ENCODE measurements around the gene FEZF2. TPM values are rescaled to one million over a fixed set of nuclear protein-coding genes. Genes with fewer than 3 reads are reported as not detected.

Gene FEZF2
- polyA plus RNA-seq, 2 of the 4 experiments (the other 2 are of a cell fraction), result not detected

DNA sequence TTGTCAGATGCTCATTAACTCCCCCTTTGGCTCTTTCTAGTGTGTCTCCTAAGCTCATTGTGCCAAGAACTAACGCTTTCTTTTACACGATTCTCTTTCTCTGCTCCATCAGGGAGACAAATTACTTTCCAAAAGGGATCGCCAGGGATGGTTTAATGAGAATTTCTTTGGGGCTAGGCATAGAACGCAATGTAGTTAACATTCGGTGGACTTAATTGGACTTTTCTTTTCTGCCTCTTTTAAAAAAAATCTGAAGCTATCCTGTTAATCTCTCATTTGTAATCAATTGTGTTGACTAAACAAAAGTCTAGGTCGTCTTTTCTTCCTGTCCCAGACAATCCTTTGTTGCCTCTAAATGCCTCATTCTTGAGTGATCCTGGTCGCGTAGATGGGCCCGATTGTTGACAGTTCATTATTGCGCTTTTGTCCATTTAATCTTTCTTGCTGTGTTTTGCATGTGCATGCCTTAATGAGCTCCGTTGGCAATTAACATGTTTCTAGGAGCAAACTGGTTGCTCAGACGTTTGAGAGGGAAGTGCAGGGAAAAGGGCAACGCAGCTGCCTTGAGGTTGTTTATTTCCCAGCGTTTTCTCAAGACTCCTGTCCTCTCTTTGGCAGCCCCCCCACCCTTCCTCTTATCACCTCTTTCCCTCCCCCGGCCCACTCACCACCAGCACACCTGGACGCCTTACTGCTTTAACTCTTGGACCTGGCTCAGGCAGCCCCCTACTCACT lies 7.8 kb downstream of the FEZF2 start (continued):
- no peak for TF ChIP-seq REST (IDR thresholded peaks at IDR 0.05)
- TF ChIP-seq BHLHE40 (IDR thresholded peaks at IDR 0.05; ENCODE audit: low read depth, low read length), result no peak
- no peak for TF ChIP-seq FOSB (CRISPR knock-in tag; IDR thresholded peaks at IDR 0.05)
- no peak for TF ChIP-seq ZNF302 (CRISPR knock-in tag; IDR thresholded peaks at IDR 0.05)
- TF ChIP-seq JUNB (IDR thresholded peaks at IDR 0.05), result no peak
- no peak for TF ChIP-seq ESRRA (IDR thresholded peaks at IDR 0.05; ENCODE audit: borderline replicate concordance, low read length)

- TF ChIP-seq, protein P1, sequence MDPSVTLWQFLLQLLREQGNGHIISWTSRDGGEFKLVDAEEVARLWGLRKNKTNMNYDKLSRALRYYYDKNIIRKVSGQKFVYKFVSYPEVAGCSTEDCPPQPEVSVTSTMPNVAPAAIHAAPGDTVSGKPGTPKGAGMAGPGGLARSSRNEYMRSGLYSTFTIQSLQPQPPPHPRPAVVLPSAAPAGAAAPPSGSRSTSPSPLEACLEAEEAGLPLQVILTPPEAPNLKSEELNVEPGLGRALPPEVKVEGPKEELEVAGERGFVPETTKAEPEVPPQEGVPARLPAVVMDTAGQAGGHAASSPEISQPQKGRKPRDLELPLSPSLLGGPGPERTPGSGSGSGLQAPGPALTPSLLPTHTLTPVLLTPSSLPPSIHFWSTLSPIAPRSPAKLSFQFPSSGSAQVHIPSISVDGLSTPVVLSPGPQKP (IDR thresholded peaks at IDR 0.05; ENCODE audit: low read depth, low read length), result no peak
- TF ChIP-seq, protein P2, sequence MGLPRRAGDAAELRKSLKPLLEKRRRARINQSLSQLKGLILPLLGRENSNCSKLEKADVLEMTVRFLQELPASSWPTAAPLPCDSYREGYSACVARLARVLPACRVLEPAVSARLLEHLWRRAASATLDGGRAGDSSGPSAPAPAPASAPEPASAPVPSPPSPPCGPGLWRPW (IDR thresholded peaks at IDR 0.05), result no peak
- no peak for TF ChIP-seq BCL3 (IDR thresholded peaks at IDR 0.05)
- TF ChIP-seq FOSB (CRISPR knock-in tag; IDR thresholded peaks at IDR 0.05), result no peak
- no peak for TF ChIP-seq RFX5 (IDR thresholded peaks at IDR 0.05)
- TF ChIP-seq KDM1A (IDR thresholded peaks at IDR 0.05; ENCODE audit: low read depth), result no peak
- no peak overlapping the region for H3K27ac ChIP-seq
- ChIA-PET CTCF (no interaction called here), POLR2A (no interaction called here)
- 0 out of 3 replicates have a peak, but pooled peaks cover 3% of the 10 kb centered on the region for H3K4me1 ChIP-seq
- FAIRE-seq, result no peak
- no peak overlapping the region for H3K4me2 ChIP-seq
- H3K4me3 ChIP-seq, result no peak overlapping the region
- DNase-seq (ENCODE audit: low read depth in 1 of 2, low spot score in 1 of 2), result no peak
- ATAC-seq, result no peak
- H3K9me3 ChIP-seq, result no peaks in the 10 kb centered on the region
These were observed 9.2 kb downstream of the FEZF2 start for GRCh38 chr3:62364191-62364590.

DNA sequence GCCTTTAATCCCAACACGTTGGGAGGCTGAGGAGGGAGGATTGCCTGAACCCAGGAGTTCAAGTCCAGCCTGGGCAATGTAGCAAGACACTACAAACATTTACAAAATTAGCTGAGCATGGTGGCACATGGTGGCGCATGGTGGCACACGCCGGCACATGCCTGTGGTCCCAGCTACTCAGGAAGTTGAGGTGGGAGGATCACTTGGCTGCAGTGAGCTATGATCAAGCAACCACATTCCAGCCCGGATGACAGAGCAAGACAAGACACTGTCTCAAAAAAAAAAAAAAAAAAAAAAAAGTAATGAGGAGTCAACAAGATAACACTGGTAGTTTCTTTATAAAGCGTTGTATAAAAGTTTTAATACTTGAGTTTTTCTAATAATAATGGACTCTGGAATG lies 10.1 kb downstream of the FEZF2 start:
- no peaks in the 10 kb centered on the region for H3K9me3 ChIP-seq
- no peak for TF ChIP-seq KDM5A (IDR thresholded peaks at IDR 0.05)
- TF ChIP-seq CBX2 (IDR thresholded peaks at IDR 0.05; ENCODE audit: borderline replicate concordance, low read depth), result no peak
- no peak for TF ChIP-seq POLR2A (IDR thresholded peaks at IDR 0.05; ENCODE audit: low read length)
- TF ChIP-seq SREBF2 (IDR thresholded peaks at IDR 0.05), result no peak
- no peak for TF ChIP-seq EHF (CRISPR knock-in tag; IDR thresholded peaks at IDR 0.05)
- FAIRE-seq (no peak), DNase-seq (ENCODE audit: low read depth in 1 of 2, low spot score in 1 of 2) (no peak), ATAC-seq (no peak)
- POLR2A ChIA-PET, result no interaction called here
- 52% methylated on average over 6 of the region's 6 CpGs for WGBS (ENCODE audit: missing lambda C conversion rate)
- no peak overlapping the region for H3K4me2 ChIP-seq
- no peak overlapping the region for H3K27ac ChIP-seq
- no peaks in the 10 kb centered on the region for H3K4me1 ChIP-seq
- H3K4me3 ChIP-seq, result no peak overlapping the region
- CTCF ChIA-PET, result no interaction called here

DNA sequence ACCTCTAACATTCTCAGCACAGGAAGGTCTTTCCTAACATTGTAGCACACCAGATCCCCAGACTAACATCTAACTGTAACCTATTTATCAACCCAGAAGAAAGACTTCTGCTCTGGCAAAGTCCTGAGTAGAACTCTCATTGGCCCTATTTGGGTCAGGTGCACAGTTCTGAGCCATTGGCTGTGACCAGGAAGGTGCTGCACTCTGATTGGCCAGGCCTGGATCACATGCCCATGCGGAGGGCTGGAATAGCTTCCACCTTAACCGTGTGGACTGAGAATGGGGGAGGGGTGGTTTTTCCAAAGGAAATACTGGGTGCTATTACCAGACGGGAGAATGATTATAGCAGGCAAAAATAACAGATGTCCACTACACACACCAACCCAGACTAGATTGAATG lies 11.5 kb downstream of the FEZF2 start:
- CTCF ChIA-PET, result no interaction called here
- FAIRE-seq, result no peak
- Histone ChIP-seq H3K4me2 (no peak overlapping the region), H3K4me1 (no peaks in the 10 kb centered on the region), H3K9me3 (no peaks in the 10 kb centered on the region), H3K27ac (no peak overlapping the region), H3K4me3 (no peak overlapping the region)
- DNase-seq (ENCODE audit: low read depth in 1 of 2, low spot score in 1 of 2), result no peak
- no peak for ATAC-seq
- POLR2A ChIA-PET, result no interaction called here
- WGBS (ENCODE audit: missing lambda C conversion rate), result 63% methylated on average over 3 of the region's 3 CpGs
- TF ChIP-seq, protein P3, sequence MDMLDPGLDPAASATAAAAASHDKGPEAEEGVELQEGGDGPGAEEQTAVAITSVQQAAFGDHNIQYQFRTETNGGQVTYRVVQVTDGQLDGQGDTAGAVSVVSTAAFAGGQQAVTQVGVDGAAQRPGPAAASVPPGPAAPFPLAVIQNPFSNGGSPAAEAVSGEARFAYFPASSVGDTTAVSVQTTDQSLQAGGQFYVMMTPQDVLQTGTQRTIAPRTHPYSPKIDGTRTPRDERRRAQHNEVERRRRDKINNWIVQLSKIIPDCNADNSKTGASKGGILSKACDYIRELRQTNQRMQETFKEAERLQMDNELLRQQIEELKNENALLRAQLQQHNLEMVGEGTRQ (IDR thresholded peaks at IDR 0.05), result 0 out of 2 replicates have a peak, but pooled peaks have one; percentile 5
- TF ChIP-seq RFX5 (IDR thresholded peaks at IDR 0.05), result no peak

Data from A549 (cell line).